Measurements from ENCODE around the gene MSH5. TPM values are rescaled to one million over a fixed set of nuclear protein-coding genes. Genes with fewer than 3 reads are reported as not detected.

Gene MSH5
- total and polyA plus RNA-seq, 9 of the 15 experiments (the other 6 are each of a cell fraction or from before 2014, with no cell fraction given) = 12.5 to 104 (median 46.6) TPM

DNA sequence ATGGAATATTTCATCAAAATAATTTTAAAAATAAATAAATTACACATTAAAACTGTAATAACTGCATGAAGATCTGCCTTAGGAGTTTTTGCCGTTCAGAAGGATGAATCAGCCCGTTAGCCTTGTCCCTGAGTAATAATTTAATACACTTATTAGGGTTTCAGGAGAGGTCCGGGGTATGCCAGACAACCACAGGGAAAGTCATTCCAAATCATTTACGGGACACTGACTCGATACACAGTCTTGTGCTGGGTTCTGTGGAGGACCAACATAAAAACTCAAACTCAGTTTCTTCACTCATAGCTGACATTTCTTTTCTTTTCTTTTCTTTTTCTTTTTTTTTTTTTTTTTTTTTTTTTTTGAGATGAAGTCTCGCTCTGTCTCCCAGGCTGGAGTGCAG lies 33.9 kb upstream of the MSH5 start:
- no peak for DNase-seq (ENCODE audit: extremely low read depth in 1 of 4, low spot score in 3 of 4)
- no peak for ATAC-seq
- 76% methylated on average over 6 of the region's 6 CpGs for WGBS (ENCODE audit: insufficient coverage, low coverage, missing lambda C conversion rate)
- no peak overlapping the region for H3K9ac ChIP-seq (ENCODE audit: insufficient read depth in 1 of 2, low read depth in 2 of 2, low read length in 2 of 2)
- peaks cover 26% of the 10 kb centered on the region for H3K79me2 ChIP-seq (ENCODE audit: control insufficient read depth, insufficient read depth, low read length)
- H4K20me1 ChIP-seq (replicated peaks; ENCODE audit: control insufficient read depth, insufficient read depth, low read length) = no peaks in the 10 kb centered on the region; the same call in 1 of the 2 replicates
- peaks cover 33 to 35% of the 10 kb centered on the region in 2 experiments for H3K4me1 ChIP-seq (replicated peaks in 1 of 2; ENCODE audit: control insufficient read depth in 2 of 2, insufficient read depth in 2 of 2, low read length in 2 of 2)
- H3K9me1 ChIP-seq (ENCODE audit: control insufficient read depth, insufficient read depth, low read length) = no peaks in the 10 kb centered on the region
- no peaks in the 10 kb centered on the region for H3K9me3 ChIP-seq (replicated peaks; ENCODE audit: control insufficient read depth, insufficient read depth, low read depth, low read length)
- no peaks in the 10 kb centered on the region for H3K27me3 ChIP-seq (ENCODE audit: control insufficient read depth in 2 of 2, insufficient read depth in 2 of 2, low read length in 2 of 2)
- TF ChIP-seq SP1 (CRISPR knock-in tag; IDR thresholded peaks at IDR 0.05) (0 out of 2 replicates have a peak, but pooled peaks have one; percentile 10), ZFX (CRISPR knock-in tag; IDR thresholded peaks at IDR 0.05) (0 out of 2 replicates have a peak, but pooled peaks have one; percentile 10), SP2 (IDR thresholded peaks at IDR 0.05; ENCODE audit: extremely low read depth, low read depth, low read length, poor library complexity, severe bottlenecking) (no peak)
- FAIRE-seq = no peak
- peak overlapping the region; percentile 52 for H2AFZ ChIP-seq (ENCODE audit: low read depth, low read length)
- peaks cover 11% of the 10 kb centered on the region for H3K36me3 ChIP-seq (ENCODE audit: control insufficient read depth, insufficient read depth, low read length)
- intact Hi-C loops (cut with micrococcal nuclease) = no loop called here
- POLR2A ChIA-PET = interaction anchor here (0.6 to 12.4 kb wide), 5 partner anchors 10 to 101 kb away, joined by 3 to 223 read pairs (median 7); partner anchors contain the start of genes DDAH2, LSM2, LY6G6C and LY6G6D
- in situ Hi-C loops (cut with MboI) = no loop called here
- H3K4me2 ChIP-seq (ENCODE audit: insufficient read depth, low read length) = no peak overlapping the region
- no TSS peak for BruUV-seq (replicated peaks)
- no peak overlapping the region for H3K4me3 ChIP-seq
- CTCF ChIA-PET (ENCODE audit: low intra/inter-chr PET ratio) = no interaction called here
- no peak overlapping the region for H3K27ac ChIP-seq (ENCODE audit: extremely low read depth, low read depth, low read length)

DNA sequence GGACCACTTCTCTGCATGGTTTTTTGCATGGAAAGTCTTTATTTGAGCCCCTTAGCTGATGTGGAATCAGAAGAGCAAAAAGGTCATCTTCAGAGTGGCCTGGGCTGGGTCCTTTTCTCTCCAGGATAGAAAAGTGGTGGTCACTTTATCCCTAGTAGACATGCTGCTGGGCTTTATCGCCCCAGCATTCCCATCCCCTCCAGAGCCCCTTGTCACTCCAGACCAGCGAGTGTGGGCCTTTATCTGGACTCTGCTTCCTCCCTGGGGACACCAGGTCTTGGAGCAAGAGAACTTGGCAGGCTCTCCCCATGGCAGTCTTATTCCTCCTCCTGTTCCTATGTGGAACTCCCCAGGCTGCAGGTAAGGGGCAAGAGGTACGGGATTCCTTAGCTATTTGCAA lies 33.2 kb upstream of the MSH5 start, which contains the start of gene LY6G6F:
Gene LY6G6F (plus strand): TSS at position 268 of the 400 bp plus-strand sequence. CDS start 41 bp downstream, at position 309.
- Histone ChIP-seq H3K27me3 (ENCODE audit: control insufficient read depth in 2 of 2, insufficient read depth in 2 of 2, low read length in 2 of 2) (no peaks in the 10 kb centered on the region), H3K9ac (ENCODE audit: insufficient read depth in 1 of 2, low read depth in 2 of 2, low read length in 2 of 2) (peak within 1 kb of the TSS; percentile 23 to 46; a peak in 3 of 4 replicates), H3K4me2 (ENCODE audit: insufficient read depth, low read length) (peak within 1 kb of the TSS; percentile 44), H4K20me1 (replicated peaks; ENCODE audit: control insufficient read depth, insufficient read depth, low read length) (no peaks in the 10 kb centered on the region; the same call in 1 of the 2 replicates), H3K27ac (ENCODE audit: extremely low read depth, low read depth, low read length) (peak within 1 kb of the TSS; percentile 23), H2AFZ (ENCODE audit: low read depth, low read length) (peak within 1 kb of the TSS; percentile 91), H3K79me2 (ENCODE audit: control insufficient read depth, insufficient read depth, low read length) (peaks cover 19% of the 10 kb centered on the region), H3K36me3 (ENCODE audit: control insufficient read depth, insufficient read depth, low read length) (peaks cover 4% of the 10 kb centered on the region; the same call in 2 of the 3 replicates), H3K4me3 (no peak within 1 kb of the TSS), H3K9me3 (replicated peaks; ENCODE audit: control insufficient read depth, insufficient read depth, low read depth, low read length) (no peaks in the 10 kb centered on the region), H3K9me1 (ENCODE audit: control insufficient read depth, insufficient read depth, low read length) (no peaks in the 10 kb centered on the region), H3K4me1 (replicated peaks in 1 of 2; ENCODE audit: control insufficient read depth in 2 of 2, insufficient read depth in 2 of 2, low read length in 2 of 2) (peaks cover 35 to 37% of the 10 kb centered on the region in 2 experiments)
- ATAC-seq (0 out of 3 replicates have a peak, but pooled peaks have one; percentile 0), DNase-seq (ENCODE audit: extremely low read depth in 1 of 4, low spot score in 3 of 4) (peak in 2 of 4 experiments; percentile 65 to 75), FAIRE-seq (no peak)
- 8% methylated on average over 3 of the region's 3 CpGs for WGBS (ENCODE audit: insufficient coverage, low coverage, missing lambda C conversion rate)
- CTCF ChIA-PET (ENCODE audit: low intra/inter-chr PET ratio) = no interaction called here
- in situ Hi-C loops (cut with MboI) (no loop called here), intact Hi-C loops (cut with micrococcal nuclease) (no loop called here)
- POLR2A ChIA-PET = interaction anchor here (0.6 to 12.4 kb wide), 7 partner anchors 9 to 989 kb away, joined by 3 to 223 read pairs (median 4); partner anchors contain the start of genes DDAH2, LY6G6C, LY6G6D and MDC1
- BruUV-seq (replicated peaks) = no TSS peak
- TF ChIP-seq ETV5 (CRISPR knock-in tag; IDR thresholded peaks at IDR 0.05; ENCODE audit: low read depth) (0 out of 2 replicates have a peak, but pooled peaks have one; percentile 31), MEIS2 (IDR thresholded peaks at IDR 0.05; ENCODE audit: partially characterized antibody) (no peak), SMARCA5 (IDR thresholded peaks at IDR 0.05) (no peak), NFATC3 (IDR thresholded peaks at IDR 0.05) (no peak), SNIP1 (IDR thresholded peaks at IDR 0.05; ENCODE audit: low read depth) (no peak), SPI1 (IDR thresholded peaks at IDR 0.05; ENCODE audit: borderline replicate concordance, low read depth, low read length) (peak; percentile 12; the same call in 1 of the 2 replicates), ZNF75A (CRISPR knock-in tag; IDR thresholded peaks at IDR 0.05) (no peak), GTF2A2 (tag; IDR thresholded peaks at IDR 0.05) (no peak), MCM3 (IDR thresholded peaks at IDR 0.05) (no peak)
- TF ChIP-seq, protein P1, sequence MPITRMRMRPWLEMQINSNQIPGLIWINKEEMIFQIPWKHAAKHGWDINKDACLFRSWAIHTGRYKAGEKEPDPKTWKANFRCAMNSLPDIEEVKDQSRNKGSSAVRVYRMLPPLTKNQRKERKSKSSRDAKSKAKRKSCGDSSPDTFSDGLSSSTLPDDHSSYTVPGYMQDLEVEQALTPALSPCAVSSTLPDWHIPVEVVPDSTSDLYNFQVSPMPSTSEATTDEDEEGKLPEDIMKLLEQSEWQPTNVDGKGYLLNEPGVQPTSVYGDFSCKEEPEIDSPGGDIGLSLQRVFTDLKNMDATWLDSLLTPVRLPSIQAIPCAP (CRISPR knock-in tag; IDR thresholded peaks at IDR 0.05; ENCODE audit: borderline replicate concordance) = no peak
- TF ChIP-seq, protein P2, sequence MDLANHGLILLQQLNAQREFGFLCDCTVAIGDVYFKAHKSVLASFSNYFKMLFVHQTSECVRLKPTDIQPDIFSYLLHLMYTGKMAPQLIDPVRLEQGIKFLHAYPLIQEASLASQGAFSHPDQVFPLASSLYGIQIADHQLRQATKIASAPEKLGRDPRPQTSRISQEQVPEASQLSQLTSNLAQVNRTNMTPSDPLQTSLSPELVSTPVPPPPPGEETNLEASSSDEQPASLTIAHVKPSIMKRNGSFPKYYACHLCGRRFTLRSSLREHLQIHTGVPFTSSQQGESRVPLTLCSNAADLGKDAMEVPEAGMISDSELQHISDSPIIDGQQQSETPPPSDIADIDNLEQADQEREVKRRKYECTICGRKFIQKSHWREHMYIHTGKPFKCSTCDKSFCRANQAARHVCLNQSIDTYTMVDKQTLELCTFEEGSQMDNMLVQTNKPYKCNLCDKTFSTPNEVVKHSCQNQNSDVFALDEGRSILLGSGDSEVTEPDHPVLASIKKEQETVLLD (IDR thresholded peaks at IDR 0.05) = no peak
